HepG2 (cell line): ENCODE measurements around the gene NPB. TPM values are rescaled to one million over a fixed set of nuclear protein-coding genes. Genes with fewer than 3 reads are reported as not detected.

Experiments
- BRF2 ChIP-seq: sonication (generic); formaldehyde crosslinking; IDR thresholded peaks from 2 replicates; pipeline ENCODE4 v1.8.1; 2022; ENCODE audit warnings: mild to moderate bottlenecking, missing genetic modification reagents
- CHD4 ChIP-seq: fragments of 200-600 bp; sonication (generic); IDR thresholded peaks from 2 replicates; pipeline ENCODE4 v1.7.0; 2017; ENCODE audit warnings: mild to moderate bottlenecking, low read length, borderline replicate concordance
- EZH2 ChIP-seq: conservative IDR thresholded peaks from 2 replicates; pipeline ENCODE4 v1.6.1; 2012; ENCODE audit warnings: mild to moderate bottlenecking, low read depth, low read length, moderate library complexity
- FOSL2 ChIP-seq: sonication (generic); formaldehyde crosslinking; IDR thresholded peaks from 2 replicates; pipeline ENCODE4 v1.4.0; 2020; ENCODE audit warnings: missing genetic modification reagents
- HNRNPL ChIP-seq: fragments of 200-400 bp; formaldehyde crosslinking; IDR thresholded peaks from 2 replicates; pipeline ENCODE4 v1.6.1; 2017; ENCODE audit warnings: mild to moderate bottlenecking, low read depth, low read length
- RXRA ChIP-seq: sonication (generic); formaldehyde crosslinking; IDR thresholded peaks from 2 replicates; pipeline ENCODE4 v1.5.1; 2020; ENCODE audit warnings: missing genetic modification reagents
- SMAD9 ChIP-seq: sonication (generic); formaldehyde crosslinking; IDR thresholded peaks from 2 replicates; pipeline ENCODE4 v1.5.1; 2020; ENCODE audit warnings: mild to moderate bottlenecking, missing genetic modification reagents
- SMC3 ChIP-seq: IDR thresholded peaks from 2 replicates; pipeline ENCODE4 v1.6.1; 2011; ENCODE audit warnings: low read length, improper control_type of control experiment
- TOE1 ChIP-seq: sonication (generic); formaldehyde crosslinking; IDR thresholded peaks from 2 replicates; pipeline ENCODE4 v1.4.0; 2020; ENCODE audit warnings: mild to moderate bottlenecking, missing genetic modification reagents
- ZFP62 ChIP-seq: sonication (generic); formaldehyde crosslinking; IDR thresholded peaks from 2 replicates; pipeline ENCODE4 v1.4.0; 2020; ENCODE audit warnings: missing genetic modification reagents
- ZNF34 ChIP-seq: sonication (generic); formaldehyde crosslinking; IDR thresholded peaks from 2 replicates; pipeline ENCODE4 v1.4.0; 2020; ENCODE audit warnings: mild to moderate bottlenecking, missing genetic modification reagents, borderline replicate concordance
- ZNF446 ChIP-seq: sonication (generic); formaldehyde crosslinking; IDR thresholded peaks from 2 replicates; pipeline ENCODE4 v1.5.0; 2020; ENCODE audit warnings: mild to moderate bottlenecking, missing genetic modification reagents
- ZNF615 ChIP-seq: sonication (generic); formaldehyde crosslinking; IDR thresholded peaks from 2 replicates; pipeline ENCODE4 v1.5.0; 2020; ENCODE audit warnings: mild to moderate bottlenecking, missing genetic modification reagents, borderline replicate concordance
- ZNF616 ChIP-seq: sonication (generic); formaldehyde crosslinking; IDR thresholded peaks from 2 replicates; pipeline ENCODE4 v1.5.0; 2020; ENCODE audit warnings: low read depth, mild to moderate bottlenecking, missing genetic modification reagents
- ZNF724P ChIP-seq: sonication (generic); formaldehyde crosslinking; IDR thresholded peaks from 2 replicates; pipeline ENCODE4 v1.8.0; 2022; ENCODE audit warnings: missing genetic modification reagents, borderline replicate concordance
- ZNF788 ChIP-seq: sonication (generic); formaldehyde crosslinking; IDR thresholded peaks from 2 replicates; pipeline ENCODE4 v1.5.0; 2020; ENCODE audit warnings: mild to moderate bottlenecking, missing genetic modification reagents, borderline replicate concordance
- polyA plus RNA-seq, 8 experiments: library from polyadenylated mRNA; depleted of rRNA in 3 of 8; stranded (reverse) in 7 of 8; unstranded in 1 of 8; fragments of >200 nt; fragmentation: Illumina TruSeq in 4 of 8; extraction: Trizol in 4 of 8; gene quantifications; 2 replicates each; pipeline versions ENCODE4 v1.2.1 to v1.2.3, GENCODE V29; 2011 to 2016; ENCODE audit warnings: low read depth in 4 of 8, missing spikeins in 1 of 8, mixed read lengths in 1 of 8; ENCODE audit not compliant: insufficient read depth in 1 of 8
- total RNA-seq, 5 experiments: library from RNA; depleted of rRNA; stranded (reverse); fragments of >200 nt; fragmentation: Illumina TruSeq; extraction: Trizol; gene quantifications; 2 replicates each; pipeline ENCODE4 v1.2.3, GENCODE V29; 2016; ENCODE audit warnings: low read depth in 1 of 5
- TF ChIP-seq, protein P1 (sequence below): sonication (generic); formaldehyde crosslinking; IDR thresholded peaks from 2 replicates; pipeline ENCODE4 v1.8.1; 2022; ENCODE audit warnings: low read depth, mild to moderate bottlenecking, missing genetic modification reagents
- TF ChIP-seq, protein P2 (sequence below): sonication (generic); formaldehyde crosslinking; IDR thresholded peaks from 2 replicates; pipeline ENCODE4 v1.8.1; 2023; ENCODE audit warnings: missing genetic modification reagents, inconsistent platforms, borderline replicate concordance
- TF ChIP-seq, protein P3 (sequence below): sonication (generic); formaldehyde crosslinking; IDR thresholded peaks from 2 replicates; pipeline ENCODE4 v1.9.0; 2022; ENCODE audit warnings: low read depth, missing genetic modification reagents
- TF ChIP-seq, protein P4 (sequence below): sonication (generic); formaldehyde crosslinking; IDR thresholded peaks from 2 replicates; pipeline ENCODE4 v1.5.1; 2020; ENCODE audit warnings: mild to moderate bottlenecking, missing genetic modification reagents, borderline replicate concordance

The NPB gene
- total and polyA plus RNA-seq, 2 of the 13 experiments (the other 11 are each of a cell fraction or from before 2014, with no cell fraction given) = 0.11 to 0.93 TPM

GRCh38 chr17:81901167-81902022 is 643 bp upstream of the NPB start (continued):
- TF ChIP-seq CHD4 = no peak
- TF ChIP-seq ZNF34 = no peak
- TF ChIP-seq SMC3 = no peak
- TF ChIP-seq, protein P1, sequence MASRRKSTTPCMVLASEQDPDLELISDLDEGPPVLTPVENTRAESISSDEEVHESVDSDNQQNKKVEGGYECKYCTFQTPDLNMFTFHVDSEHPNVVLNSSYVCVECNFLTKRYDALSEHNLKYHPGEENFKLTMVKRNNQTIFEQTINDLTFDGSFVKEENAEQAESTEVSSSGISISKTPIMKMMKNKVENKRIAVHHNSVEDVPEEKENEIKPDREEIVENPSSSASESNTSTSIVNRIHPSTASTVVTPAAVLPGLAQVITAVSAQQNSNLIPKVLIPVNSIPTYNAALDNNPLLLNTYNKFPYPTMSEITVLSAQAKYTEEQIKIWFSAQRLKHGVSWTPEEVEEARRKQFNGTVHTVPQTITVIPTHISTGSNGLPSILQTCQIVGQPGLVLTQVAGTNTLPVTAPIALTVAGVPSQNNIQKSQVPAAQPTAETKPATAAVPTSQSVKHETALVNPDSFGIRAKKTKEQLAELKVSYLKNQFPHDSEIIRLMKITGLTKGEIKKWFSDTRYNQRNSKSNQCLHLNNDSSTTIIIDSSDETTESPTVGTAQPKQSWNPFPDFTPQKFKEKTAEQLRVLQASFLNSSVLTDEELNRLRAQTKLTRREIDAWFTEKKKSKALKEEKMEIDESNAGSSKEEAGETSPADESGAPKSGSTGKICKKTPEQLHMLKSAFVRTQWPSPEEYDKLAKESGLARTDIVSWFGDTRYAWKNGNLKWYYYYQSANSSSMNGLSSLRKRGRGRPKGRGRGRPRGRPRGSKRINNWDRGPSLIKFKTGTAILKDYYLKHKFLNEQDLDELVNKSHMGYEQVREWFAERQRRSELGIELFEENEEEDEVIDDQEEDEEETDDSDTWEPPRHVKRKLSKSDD (CRISPR knock-in tag) = no peak
- no peak for TF ChIP-seq BRF2 (CRISPR knock-in tag)
- TF ChIP-seq EZH2 = no peak
- TF ChIP-seq ZNF616 (CRISPR knock-in tag) = no peak
- TF ChIP-seq, protein P2, sequence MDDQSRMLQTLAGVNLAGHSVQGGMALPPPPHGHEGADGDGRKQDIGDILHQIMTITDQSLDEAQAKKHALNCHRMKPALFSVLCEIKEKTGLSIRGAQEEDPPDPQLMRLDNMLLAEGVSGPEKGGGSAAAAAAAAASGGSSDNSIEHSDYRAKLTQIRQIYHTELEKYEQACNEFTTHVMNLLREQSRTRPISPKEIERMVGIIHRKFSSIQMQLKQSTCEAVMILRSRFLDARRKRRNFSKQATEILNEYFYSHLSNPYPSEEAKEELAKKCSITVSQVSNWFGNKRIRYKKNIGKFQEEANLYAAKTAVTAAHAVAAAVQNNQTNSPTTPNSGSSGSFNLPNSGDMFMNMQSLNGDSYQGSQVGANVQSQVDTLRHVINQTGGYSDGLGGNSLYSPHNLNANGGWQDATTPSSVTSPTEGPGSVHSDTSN (CRISPR knock-in tag) = no peak
- no peak; the same call in 1 of the 2 replicates for TF ChIP-seq ZNF788 (CRISPR knock-in tag)
- peak; percentile 55; the same call in 1 of the 2 replicates for TF ChIP-seq ZNF724P (CRISPR knock-in tag)
- TF ChIP-seq ZNF446 (CRISPR knock-in tag) = no peak
- no peak; the same call in none of the 2 replicates for TF ChIP-seq RXRA (CRISPR knock-in tag)
- TF ChIP-seq ZFP62 = no peak
- TF ChIP-seq TOE1 = no peak
- TF ChIP-seq, protein P3, sequence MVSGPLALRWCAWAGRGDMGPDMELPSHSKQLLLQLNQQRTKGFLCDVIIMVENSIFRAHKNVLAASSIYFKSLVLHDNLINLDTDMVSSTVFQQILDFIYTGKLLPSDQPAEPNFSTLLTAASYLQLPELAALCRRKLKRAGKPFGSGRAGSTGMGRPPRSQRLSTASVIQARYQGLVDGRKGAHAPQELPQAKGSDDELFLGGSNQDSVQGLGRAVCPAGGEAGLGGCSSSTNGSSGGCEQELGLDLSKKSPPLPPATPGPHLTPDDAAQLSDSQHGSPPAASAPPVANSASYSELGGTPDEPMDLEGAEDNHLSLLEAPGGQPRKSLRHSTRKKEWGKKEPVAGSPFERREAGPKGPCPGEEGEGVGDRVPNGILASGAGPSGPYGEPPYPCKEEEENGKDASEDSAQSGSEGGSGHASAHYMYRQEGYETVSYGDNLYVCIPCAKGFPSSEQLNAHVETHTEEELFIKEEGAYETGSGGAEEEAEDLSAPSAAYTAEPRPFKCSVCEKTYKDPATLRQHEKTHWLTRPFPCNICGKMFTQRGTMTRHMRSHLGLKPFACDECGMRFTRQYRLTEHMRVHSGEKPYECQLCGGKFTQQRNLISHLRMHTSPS = no peak
- TF ChIP-seq, protein P4, sequence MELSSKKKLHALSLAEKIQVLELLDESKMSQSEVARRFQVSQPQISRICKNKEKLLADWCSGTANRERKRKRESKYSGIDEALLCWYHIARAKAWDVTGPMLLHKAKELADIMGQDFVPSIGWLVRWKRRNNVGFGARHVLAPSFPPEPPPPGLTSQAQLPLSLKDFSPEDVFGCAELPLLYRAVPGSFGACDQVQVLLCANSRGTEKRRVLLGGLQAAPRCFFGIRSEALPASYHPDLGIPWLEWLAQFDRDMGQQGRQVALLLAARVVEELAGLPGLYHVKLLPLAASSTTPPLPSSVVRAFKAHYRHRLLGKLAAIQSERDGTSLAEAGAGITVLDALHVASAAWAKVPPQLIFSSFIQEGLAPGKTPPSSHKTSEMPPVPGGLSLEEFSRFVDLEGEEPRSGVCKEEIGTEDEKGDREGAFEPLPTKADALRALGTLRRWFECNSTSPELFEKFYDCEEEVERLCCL (CRISPR knock-in tag) = 0 out of 2 replicates have a peak, but pooled peaks have one; percentile 49
- no peak for TF ChIP-seq ZNF615 (CRISPR knock-in tag)
- TF ChIP-seq HNRNPL = peak; percentile 90
- TF ChIP-seq SMAD9 (CRISPR knock-in tag) = no peak
- no peak for TF ChIP-seq FOSL2
